ENCODE data around the gene NSF.

- TF ChIP-seq, protein P1, sequence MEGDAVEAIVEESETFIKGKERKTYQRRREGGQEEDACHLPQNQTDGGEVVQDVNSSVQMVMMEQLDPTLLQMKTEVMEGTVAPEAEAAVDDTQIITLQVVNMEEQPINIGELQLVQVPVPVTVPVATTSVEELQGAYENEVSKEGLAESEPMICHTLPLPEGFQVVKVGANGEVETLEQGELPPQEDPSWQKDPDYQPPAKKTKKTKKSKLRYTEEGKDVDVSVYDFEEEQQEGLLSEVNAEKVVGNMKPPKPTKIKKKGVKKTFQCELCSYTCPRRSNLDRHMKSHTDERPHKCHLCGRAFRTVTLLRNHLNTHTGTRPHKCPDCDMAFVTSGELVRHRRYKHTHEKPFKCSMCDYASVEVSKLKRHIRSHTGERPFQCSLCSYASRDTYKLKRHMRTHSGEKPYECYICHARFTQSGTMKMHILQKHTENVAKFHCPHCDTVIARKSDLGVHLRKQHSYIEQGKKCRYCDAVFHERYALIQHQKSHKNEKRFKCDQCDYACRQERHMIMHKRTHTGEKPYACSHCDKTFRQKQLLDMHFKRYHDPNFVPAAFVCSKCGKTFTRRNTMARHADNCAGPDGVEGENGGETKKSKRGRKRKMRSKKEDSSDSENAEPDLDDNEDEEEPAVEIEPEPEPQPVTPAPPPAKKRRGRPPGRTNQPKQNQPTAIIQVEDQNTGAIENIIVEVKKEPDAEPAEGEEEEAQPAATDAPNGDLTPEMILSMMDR (IDR thresholded peaks at IDR 0.05), result no peak
- TF ChIP-seq POLR2A (IDR thresholded peaks at IDR 0.05) (no peak), EP300 (IDR thresholded peaks at IDR 0.05) (no peak)
Measured at GRCh38 chr17:46763416-46763815, 172.9 kb downstream of the NSF start.
